PC-3 (cell line): ENCODE results near the gene ARHGAP27. TPM values are rescaled to one million over a fixed set of nuclear protein-coding genes. Genes with fewer than 3 reads are reported as not detected.

ENCODE experiments used
- ATAC-seq: fragments of 200-7000 bp; cut with Tn5 transposase; 2 replicates; pipeline ENCODE4 v1.9.1; 2020; ENCODE audit warnings: mild to moderate bottlenecking, moderate library complexity
- BruUV-seq: library from RNA; stranded (reverse); fragments of 400-500 nt; replicated peaks from 2 replicates; lab custom pipeline; 2021; lab: Mats Ljungman, UMichigan
- CTCF ChIA-PET: fragments of 300-600 bp; sonication (Branson Sonifier 250); formaldehyde crosslinking; loops from one replicate; lab custom pipeline; 2022; ENCODE audit warnings: antibody characterized with exemption; lab: Charles Lee
- POLR2A ChIA-PET: fragments of 300-600 bp; sonication (Branson Sonifier 250); formaldehyde crosslinking; loops from one replicate; lab custom pipeline; 2022; ENCODE audit warnings: antibody characterized with exemption; ENCODE audit not compliant: unreplicated experiment; lab: Charles Lee
- DNase-seq: peaks from one replicate; pipeline ENCODE4 v3.0.0-alpha.2; 2015
- H2AFZ ChIP-seq: fragments of 300-600 bp; sonication (generic); 2 replicates; pipeline ENCODE4 v1.6.0; 2016; ENCODE audit warnings: antibody characterized with exemption, low read length
- H3F3A ChIP-seq: fragments of 300-600 bp; sonication (generic); one replicate; pipeline ENCODE4 v1.6.0; 2017; ENCODE audit warnings: antibody characterized with exemption, low read length, control low read depth, mild to moderate bottlenecking; ENCODE audit not compliant: unreplicated experiment
- H3K27ac ChIP-seq: fragments of 300-600 bp; sonication (generic); 2 replicates; pipeline ENCODE4 v1.5.1; 2016; ENCODE audit warnings: mild to moderate bottlenecking, low read length
- H3K27me3 ChIP-seq: fragments of 300-600 bp; sonication (generic); 2 replicates; pipeline ENCODE4 v1.6.1; 2016; ENCODE audit warnings: low read length, mixed read lengths
- H3K36me3 ChIP-seq: fragments of 300-600 bp; sonication (generic); 2 replicates; pipeline ENCODE4 v1.6.1; 2016; ENCODE audit warnings: low read depth, mixed run types, low read length, mixed read lengths
- H3K4me1 ChIP-seq: fragments of 300-600 bp; sonication (generic); 2 replicates; pipeline ENCODE4 v1.5.1; 2016; ENCODE audit warnings: low read length; ENCODE audit not compliant: insufficient read depth
- H3K4me2 ChIP-seq: fragments of 300-600 bp; sonication (generic); 2 replicates; pipeline ENCODE4 v1.6.0; 2016; ENCODE audit warnings: low read length
- H3K4me3 ChIP-seq: fragments of 300-600 bp; sonication (generic); 2 replicates; pipeline ENCODE4 v1.5.1; 2016; ENCODE audit warnings: mild to moderate bottlenecking, low read length, mixed read lengths
- H3K79me2 ChIP-seq: fragments of 300-600 bp; sonication (generic); 2 replicates; pipeline ENCODE4 v1.6.1; 2017; ENCODE audit warnings: low read length, mixed read lengths
- H3K9ac ChIP-seq: fragments of 300-600 bp; sonication (generic); 2 replicates; pipeline ENCODE4 v1.6.0; 2016; ENCODE audit warnings: mild to moderate bottlenecking, low read length
- H3K9me2 ChIP-seq: fragments of 300-600 bp; sonication (generic); replicated peaks from 2 replicates; pipeline ENCODE4 v1.6.1; 2016; ENCODE audit warnings: mixed run types, low read length, mixed read lengths
- H3K9me3 ChIP-seq: fragments of 300-600 bp; sonication (generic); 2 replicates; pipeline ENCODE4 v1.6.1; 2016; ENCODE audit warnings: low read length, mixed read lengths
- H4K20me1 ChIP-seq: fragments of 300-600 bp; sonication (generic); 2 replicates; pipeline ENCODE4 v1.6.1; 2016; ENCODE audit warnings: low read length, mixed read lengths
- CTCF ChIP-seq: fragments of 300-600 bp; sonication (generic); conservative IDR thresholded peaks from 2 replicates; pipeline ENCODE4 v1.5.1; 2017; ENCODE audit warnings: antibody characterized with exemption, low read depth, mild to moderate bottlenecking, low read length
- EZH2 ChIP-seq: fragments of 300-600 bp; sonication (generic); IDR thresholded peaks from one replicate; pipeline ENCODE4 v1.6.1; 2017; ENCODE audit warnings: antibody characterized with exemption, mild to moderate bottlenecking, low read length; ENCODE audit not compliant: unreplicated experiment
- EZH2phosphoT487 ChIP-seq: fragments of 300-600 bp; sonication (generic); IDR thresholded peaks from 2 replicates; pipeline ENCODE4 v1.6.1; 2018; ENCODE audit warnings: mild to moderate bottlenecking, antibody characterized with exemption, low read length, borderline replicate concordance
- intact Hi-C: fragments of 100-400 bp; cut with micrococcal nuclease; formaldehyde crosslinking; loops from 2 replicates; pipeline ENCODE4 v1.9.0; 2023
- total RNA-seq: library from RNA; depleted of rRNA; stranded (reverse); fragments of >200 nt; gene quantifications from 2 replicates; pipeline ENCODE4 v1.2.3, GENCODE V29; 2014

ARHGAP27 gene
- total RNA-seq, 1 experiment from 2014 or later, result 119 TPM

GRCh38 chr17:45394913-45395568, 37.6 kb downstream of the ARHGAP27 start:
- Histone ChIP-seq H3F3A (no peaks in the 10 kb centered on the region), H3K36me3 (peaks cover 31% of the 10 kb centered on the region; the same call in 1 of the 2 replicates), H3K27ac (no peak overlapping the region), H4K20me1 (no peaks in the 10 kb centered on the region), H3K4me2 (no peak overlapping the region), H3K4me1 (no peaks in the 10 kb centered on the region), H3K79me2 (no peaks in the 10 kb centered on the region), H3K27me3 (no peaks in the 10 kb centered on the region), H2AFZ (no peak overlapping the region), H3K9ac (no peak overlapping the region), H3K4me3 (no peak overlapping the region), H3K9me2 (no peaks in the 10 kb centered on the region), H3K9me3 (no peaks in the 10 kb centered on the region)
- TF ChIP-seq CTCF (peak; percentile 92), EZH2phosphoT487 (no peak), EZH2 (no peak)
- peak; percentile 61 for DNase-seq
- POLR2A ChIA-PET, result no interaction called here
- ATAC-seq, result peak; percentile 43
- CTCF ChIA-PET, result interaction anchor here (4.0 kb wide), 1 partner anchor 31 kb away, joined by 45 read pairs; no protein-coding TSS in a partner anchor
- BruUV-seq, result no TSS peak
- intact Hi-C loops, result loop anchor here (1.0 kb wide), 1 partner anchor 30 kb away; no protein-coding TSS in a partner anchor

- Histone ChIP-seq H3K4me1 (no peaks in the 10 kb centered on the region), H3K9ac (no peak overlapping the region), H3K27ac (no peak overlapping the region), H3F3A (no peaks in the 10 kb centered on the region), H3K27me3 (no peaks in the 10 kb centered on the region), H3K4me3 (no peak overlapping the region), H3K36me3 (peaks cover 28% of the 10 kb centered on the region; the same call in 1 of the 2 replicates), H3K79me2 (no peaks in the 10 kb centered on the region), H3K9me2 (no peaks in the 10 kb centered on the region), H4K20me1 (no peaks in the 10 kb centered on the region), H3K4me2 (no peak overlapping the region), H3K9me3 (no peaks in the 10 kb centered on the region), H2AFZ (no peak overlapping the region)
- intact Hi-C loops, result no loop called here
- no peak for ATAC-seq
- no peak for DNase-seq
- POLR2A ChIA-PET, result no interaction called here
- TF ChIP-seq EZH2phosphoT487, result no peak
- no peak for TF ChIP-seq EZH2
- no peak for TF ChIP-seq CTCF
- BruUV-seq, result no TSS peak
- CTCF ChIA-PET, result interaction anchor here (4.0 kb wide), 1 partner anchor 31 kb away, joined by 45 read pairs; no protein-coding TSS in a partner anchor
Measured at GRCh38 chr17:45394564-45394912, 38.1 kb downstream of the ARHGAP27 start.

- Histone ChIP-seq H3K9me3 (no peaks in the 10 kb centered on the region), H3K4me2 (no peak overlapping the region), H4K20me1 (no peaks in the 10 kb centered on the region), H3K9me2 (no peaks in the 10 kb centered on the region), H2AFZ (no peak overlapping the region), H3K9ac (no peak overlapping the region), H3K27ac (no peak overlapping the region), H3F3A (no peaks in the 10 kb centered on the region), H3K4me3 (no peak overlapping the region), H3K79me2 (no peaks in the 10 kb centered on the region), H3K36me3 (peaks cover 25% of the 10 kb centered on the region; the same call in 1 of the 2 replicates), H3K4me1 (no peaks in the 10 kb centered on the region), H3K27me3 (no peaks in the 10 kb centered on the region)
- ChIA-PET CTCF (interaction anchor here (3.5 to 4.0 kb wide), 2 partner anchors 32 kb away, joined by 15 to 45 read pairs; no protein-coding TSS in a partner anchor), POLR2A (no interaction called here)
- ATAC-seq (no peak), DNase-seq (no peak)
- TSS peak; percentile 25 for BruUV-seq
- TF ChIP-seq EZH2phosphoT487, result no peak
- TF ChIP-seq EZH2, result no peak
- no peak for TF ChIP-seq CTCF
- intact Hi-C loops, result no loop called here
Measured at GRCh38 chr17:45394091-45394490, 38.6 kb downstream of the ARHGAP27 start.
